Keratinocyte (primary cell): ENCODE data around the gene RAD23A. TPM values are rescaled to one million over a fixed set of nuclear protein-coding genes. Genes with fewer than 3 reads are reported as not detected.

Experiments
- DNase-seq: peaks from one replicate; pipeline ENCODE4 v3.0.0-alpha.2; 2011; ENCODE audit warnings: low read depth, missing footprints, low spot score
- FAIRE-seq: peaks from 2 replicates; lab custom pipeline; 2011; peaks lifted over from hg19 to GRCh38; lab: Jason Lieb, UNC
- H2AFZ ChIP-seq: 2 replicates; pipeline ENCODE4 v1.6.0; 2012; ENCODE audit warnings: low read length, control low read depth, inconsistent platforms; ENCODE audit not compliant: control insufficient read depth
- H3K27ac ChIP-seq: 2 replicates; pipeline ENCODE4 v1.5.1; 2011; ENCODE audit warnings: low read length; ENCODE audit not compliant: control insufficient read depth, insufficient read depth
- H3K27me3 ChIP-seq: 3 replicates; pipeline ENCODE4 v1.6.0; 2011; ENCODE audit warnings: low read length; ENCODE audit not compliant: control insufficient read depth, insufficient read depth; ENCODE audit errors: extremely low read depth
- H3K36me3 ChIP-seq, 2 experiments: 2 replicates in 1 of 2; 3 replicates in 1 of 2; pipeline ENCODE4 v1.5.1; 2011; ENCODE audit warnings: low read length in 2 of 2, mild to moderate bottlenecking in 1 of 2; ENCODE audit not compliant: control insufficient read depth in 2 of 2, insufficient read depth in 2 of 2; ENCODE audit errors: extremely low read depth in 1 of 2
- H3K4me1 ChIP-seq: 3 replicates; pipeline ENCODE4 v1.5.1; 2011; ENCODE audit warnings: low read length; ENCODE audit not compliant: control insufficient read depth, insufficient read depth; ENCODE audit errors: extremely low read depth
- H3K4me2 ChIP-seq: 3 replicates; pipeline ENCODE4 v1.6.0; 2011; ENCODE audit warnings: low read depth, low read length; ENCODE audit not compliant: control insufficient read depth, insufficient read depth; ENCODE audit errors: extremely low read depth
- H3K4me3 ChIP-seq, 3 experiments: fragments of 200-600 bp in 1 of 3; sonication (generic) in 1 of 3; 2 replicates in 2 of 3; 3 replicates in 1 of 3; pipeline ENCODE4 v1.5.1; 2011 to 2016; ENCODE audit warnings: low read length in 3 of 3, mild to moderate bottlenecking in 3 of 3, control low read depth in 2 of 3, inconsistent platforms in 1 of 3, low read depth in 1 of 3, mixed read lengths in 1 of 3, mixed run types in 1 of 3, moderate library complexity in 1 of 3; ENCODE audit not compliant: control insufficient read depth in 2 of 3, insufficient read depth in 2 of 3; ENCODE audit errors: extremely low read depth in 1 of 3
- H3K79me2 ChIP-seq: 2 replicates; pipeline ENCODE4 v1.6.0; 2012; ENCODE audit warnings: low read length; ENCODE audit not compliant: control insufficient read depth, insufficient read depth
- H3K9ac ChIP-seq: 3 replicates; pipeline ENCODE4 v1.6.0; 2011; ENCODE audit warnings: low read length; ENCODE audit not compliant: control insufficient read depth, insufficient read depth; ENCODE audit errors: extremely low read depth
- H3K9me1 ChIP-seq: 3 replicates; pipeline ENCODE4 v1.6.0; 2011; ENCODE audit warnings: low read length; ENCODE audit not compliant: control insufficient read depth, insufficient read depth; ENCODE audit errors: extremely low read depth
- H3K9me3 ChIP-seq: 2 replicates; pipeline ENCODE4 v1.5.1; 2012; ENCODE audit warnings: low read depth, low read length; ENCODE audit not compliant: control insufficient read depth
- H4K20me1 ChIP-seq: 3 replicates; pipeline ENCODE4 v1.6.0; 2011; ENCODE audit warnings: low read length; ENCODE audit not compliant: control insufficient read depth, insufficient read depth; ENCODE audit errors: extremely low read depth
- EZH2 ChIP-seq: IDR thresholded peaks from one replicate; pipeline ENCODE4 v1.6.1; 2012; ENCODE audit warnings: inconsistent platforms, mild to moderate bottlenecking, low read length, moderate library complexity
- dilution Hi-C: fragments of 300-500 bp; cut with MboI; formaldehyde crosslinking; loops from one replicate; pipeline ENCODE4 v1.7.0; 2020; ENCODE audit warnings: low sequenced_read_pairs; ENCODE audit not compliant: extremely low pct_ligation_motif_present
- polyA plus RNA-seq, 5 experiments: library from polyadenylated mRNA; depleted of rRNA in 3 of 5; stranded (reverse) in 3 of 5; stranded (forward) in 1 of 5; unstranded in 1 of 5; fragments of >200 nt; gene quantifications; 1 replicate in 1 of 5; 2 replicates in 3 of 5; 3 replicates in 1 of 5; pipeline versions ENCODE4 v1.2.1 to v1.2.3, GENCODE V29; 2011 to 2012; ENCODE audit warnings: missing spikeins in 2 of 5, low read depth in 1 of 5, low replicate concordance in 1 of 5
- TF ChIP-seq, protein P1 (sequence below), 3 experiments: IDR thresholded peaks in 1 of 3; conservative IDR thresholded peaks in 1 of 3; optimal IDR thresholded peaks in 1 of 3; 2 replicates in 2 of 3; 3 replicates in 1 of 3; pipeline versions ENCODE3 to v1.5.1; 2011; ENCODE audit warnings: low read length in 3 of 3, mild to moderate bottlenecking in 3 of 3, moderate library complexity in 2 of 3, control low read depth in 1 of 3, inconsistent platforms in 1 of 3; ENCODE audit not compliant: insufficient read depth in 2 of 3; ENCODE audit errors: extremely low read depth in 1 of 3

Gene RAD23A
- polyA plus RNA-seq, 1 donor (not counting 4 experiments of a cell fraction or from before 2014, with no cell fraction given), result 23.7 TPM

DNA sequence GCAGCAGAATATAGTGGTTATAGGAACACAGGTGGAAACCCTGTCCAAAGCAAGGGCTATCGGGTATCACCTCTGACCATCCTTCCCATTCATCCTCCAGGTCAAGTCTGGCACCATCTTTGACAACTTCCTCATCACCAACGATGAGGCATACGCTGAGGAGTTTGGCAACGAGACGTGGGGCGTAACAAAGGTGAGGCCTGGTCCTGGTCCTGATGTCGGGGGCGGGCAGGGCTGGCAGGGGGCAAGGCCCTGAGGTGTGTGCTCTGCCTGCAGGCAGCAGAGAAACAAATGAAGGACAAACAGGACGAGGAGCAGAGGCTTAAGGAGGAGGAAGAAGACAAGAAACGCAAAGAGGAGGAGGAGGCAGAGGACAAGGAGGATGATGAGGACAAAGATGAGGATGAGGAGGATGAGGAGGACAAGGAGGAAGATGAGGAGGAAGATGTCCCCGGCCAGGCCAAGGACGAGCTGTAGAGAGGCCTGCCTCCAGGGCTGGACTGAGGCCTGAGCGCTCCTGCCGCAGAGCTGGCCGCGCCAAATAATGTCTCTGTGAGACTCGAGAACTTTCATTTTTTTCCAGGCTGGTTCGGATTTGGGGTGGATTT is 2.1 kb upstream of the RAD23A start:
- no peak overlapping the region for H3K4me2 ChIP-seq
- H3K9me3 ChIP-seq, result no peaks in the 10 kb centered on the region
- H3K4me1 ChIP-seq, result peaks cover 32% of the 10 kb centered on the region
- TF ChIP-seq, protein P1, sequence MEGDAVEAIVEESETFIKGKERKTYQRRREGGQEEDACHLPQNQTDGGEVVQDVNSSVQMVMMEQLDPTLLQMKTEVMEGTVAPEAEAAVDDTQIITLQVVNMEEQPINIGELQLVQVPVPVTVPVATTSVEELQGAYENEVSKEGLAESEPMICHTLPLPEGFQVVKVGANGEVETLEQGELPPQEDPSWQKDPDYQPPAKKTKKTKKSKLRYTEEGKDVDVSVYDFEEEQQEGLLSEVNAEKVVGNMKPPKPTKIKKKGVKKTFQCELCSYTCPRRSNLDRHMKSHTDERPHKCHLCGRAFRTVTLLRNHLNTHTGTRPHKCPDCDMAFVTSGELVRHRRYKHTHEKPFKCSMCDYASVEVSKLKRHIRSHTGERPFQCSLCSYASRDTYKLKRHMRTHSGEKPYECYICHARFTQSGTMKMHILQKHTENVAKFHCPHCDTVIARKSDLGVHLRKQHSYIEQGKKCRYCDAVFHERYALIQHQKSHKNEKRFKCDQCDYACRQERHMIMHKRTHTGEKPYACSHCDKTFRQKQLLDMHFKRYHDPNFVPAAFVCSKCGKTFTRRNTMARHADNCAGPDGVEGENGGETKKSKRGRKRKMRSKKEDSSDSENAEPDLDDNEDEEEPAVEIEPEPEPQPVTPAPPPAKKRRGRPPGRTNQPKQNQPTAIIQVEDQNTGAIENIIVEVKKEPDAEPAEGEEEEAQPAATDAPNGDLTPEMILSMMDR (optimal IDR thresholded peaks at IDR 0.05 in 1 of 3, IDR thresholded peaks at IDR 0.05 in 1 of 3, conservative IDR thresholded peaks at IDR 0.05 in 1 of 3; ENCODE audit: extremely low read depth in 1 of 3, insufficient read depth in 2 of 3, low read length in 3 of 3), result no peak
- no peak for TF ChIP-seq EZH2
- no peak overlapping the region for H3K9ac ChIP-seq
- DNase-seq, result no peak
- peaks cover 41 to 50% of the 10 kb centered on the region in 2 experiments for H3K36me3 ChIP-seq
- no peaks in the 10 kb centered on the region for H3K27me3 ChIP-seq
- H3K9me1 ChIP-seq, result peaks cover 2% of the 10 kb centered on the region
- H3K27ac ChIP-seq, result no peak overlapping the region
- no peak overlapping the region for H3K4me3 ChIP-seq
- dilution Hi-C loops, result no loop called here
- H2AFZ ChIP-seq, result no peak overlapping the region
- FAIRE-seq, result no peak
- H3K79me2 ChIP-seq, result peaks cover 68% of the 10 kb centered on the region
- peaks cover 23% of the 10 kb centered on the region for H4K20me1 ChIP-seq

DNA sequence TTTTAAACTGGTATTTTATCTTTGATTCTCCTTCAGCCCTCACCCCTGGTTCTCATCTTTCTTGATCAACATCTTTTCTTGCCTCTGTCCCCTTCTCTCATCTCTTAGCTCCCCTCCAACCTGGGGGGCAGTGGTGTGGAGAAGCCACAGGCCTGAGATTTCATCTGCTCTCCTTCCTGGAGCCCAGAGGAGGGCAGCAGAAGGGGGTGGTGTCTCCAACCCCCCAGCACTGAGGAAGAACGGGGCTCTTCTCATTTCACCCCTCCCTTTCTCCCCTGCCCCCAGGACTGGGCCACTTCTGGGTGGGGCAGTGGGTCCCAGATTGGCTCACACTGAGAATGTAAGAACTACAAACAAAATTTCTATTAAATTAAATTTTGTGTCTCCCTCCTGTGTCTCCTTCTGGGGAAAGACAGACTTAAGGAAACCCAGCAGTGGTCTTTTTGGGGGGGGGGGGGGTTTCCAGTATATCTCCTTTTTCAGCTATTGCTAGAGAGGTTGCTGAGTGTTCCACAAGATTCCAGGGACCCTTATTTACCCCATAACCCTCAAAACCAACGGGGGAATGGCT is 1.5 kb upstream of the RAD23A start:
- DNase-seq, result no peak
- Histone ChIP-seq H3K79me2 (peaks cover 62% of the 10 kb centered on the region), H4K20me1 (peaks cover 20% of the 10 kb centered on the region), H3K9ac (no peak overlapping the region), H3K9me1 (peaks cover 2% of the 10 kb centered on the region), H3K4me1 (peaks cover 32% of the 10 kb centered on the region), H3K27ac (no peak overlapping the region), H3K36me3 (peaks cover 44 to 52% of the 10 kb centered on the region in 2 experiments), H3K27me3 (no peaks in the 10 kb centered on the region), H2AFZ (no peak overlapping the region), H3K4me2 (peak overlapping the region; percentile 3), H3K9me3 (no peaks in the 10 kb centered on the region), H3K4me3 (no peak overlapping the region)
- no peak for FAIRE-seq
- dilution Hi-C loops, result no loop called here
- TF ChIP-seq EZH2, result no peak
- TF ChIP-seq, protein P1 (optimal IDR thresholded peaks at IDR 0.05 in 1 of 3, IDR thresholded peaks at IDR 0.05 in 1 of 3, conservative IDR thresholded peaks at IDR 0.05 in 1 of 3; ENCODE audit: extremely low read depth in 1 of 3, insufficient read depth in 2 of 3, low read length in 3 of 3), result no peak
